ENCODE results near the gene TMEM69. TPM values are rescaled to one million over a fixed set of nuclear protein-coding genes. Genes with fewer than 3 reads are reported as not detected.
"Not testable (repeated sequence)": the region's sequence is repeated elsewhere in the genome, so short reads cannot be mapped to it uniquely, and the experiment has no call there.

Gene TMEM69
- total RNA-seq, 1 experiment from 2014 or later, result 19.1 TPM

DNA sequence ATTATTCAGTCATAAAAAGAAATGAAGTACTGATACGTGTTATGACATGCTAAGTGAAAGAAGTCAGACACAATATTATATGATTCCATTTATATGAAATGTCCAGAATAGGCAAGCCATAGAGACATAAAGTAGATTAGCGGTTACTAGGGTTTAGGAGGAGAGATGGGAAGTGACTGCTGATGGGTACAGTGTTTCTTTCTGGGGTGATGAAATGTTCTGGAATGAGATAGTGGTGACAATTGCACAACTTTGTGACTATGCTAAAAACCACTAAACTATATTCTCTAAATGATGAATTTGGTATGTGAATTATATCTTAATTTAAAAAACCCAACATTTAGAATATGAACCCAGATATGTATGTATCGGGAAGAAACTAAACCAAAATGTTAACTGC lies 34.8 kb downstream of the TMEM69 start:
- in situ Hi-C loops (cut with HindIII; ENCODE audit: low pct_unique_long_range_greater_than_20kb, low sequenced_read_pairs) (no loop called here), intact Hi-C loops (cut with micrococcal nuclease; ENCODE audit: unreplicated experiment) (no loop called here)
- H3K4me3 ChIP-seq (ENCODE audit: low read depth in 2 of 2, low read length in 2 of 2), result no peak overlapping the region
- no peaks in the 10 kb centered on the region for H3K27me3 ChIP-seq (ENCODE audit: control insufficient read depth, insufficient read depth, low read length)
- no peak for ATAC-seq
- H3K4me1 ChIP-seq (ENCODE audit: control insufficient read depth, insufficient read depth, low read length), result no peaks in the 10 kb centered on the region
- TF ChIP-seq TCF7L2 (IDR thresholded peaks at IDR 0.05; ENCODE audit: low read depth, low read length) (no peak), POLR2AphosphoS5 (IDR thresholded peaks at IDR 0.05; ENCODE audit: low read depth, low read length) (no peak), SIN3A (IDR thresholded peaks at IDR 0.05; ENCODE audit: borderline replicate concordance, insufficient read depth, low read depth, low read length) (no peak)
- TF ChIP-seq, protein P1, sequence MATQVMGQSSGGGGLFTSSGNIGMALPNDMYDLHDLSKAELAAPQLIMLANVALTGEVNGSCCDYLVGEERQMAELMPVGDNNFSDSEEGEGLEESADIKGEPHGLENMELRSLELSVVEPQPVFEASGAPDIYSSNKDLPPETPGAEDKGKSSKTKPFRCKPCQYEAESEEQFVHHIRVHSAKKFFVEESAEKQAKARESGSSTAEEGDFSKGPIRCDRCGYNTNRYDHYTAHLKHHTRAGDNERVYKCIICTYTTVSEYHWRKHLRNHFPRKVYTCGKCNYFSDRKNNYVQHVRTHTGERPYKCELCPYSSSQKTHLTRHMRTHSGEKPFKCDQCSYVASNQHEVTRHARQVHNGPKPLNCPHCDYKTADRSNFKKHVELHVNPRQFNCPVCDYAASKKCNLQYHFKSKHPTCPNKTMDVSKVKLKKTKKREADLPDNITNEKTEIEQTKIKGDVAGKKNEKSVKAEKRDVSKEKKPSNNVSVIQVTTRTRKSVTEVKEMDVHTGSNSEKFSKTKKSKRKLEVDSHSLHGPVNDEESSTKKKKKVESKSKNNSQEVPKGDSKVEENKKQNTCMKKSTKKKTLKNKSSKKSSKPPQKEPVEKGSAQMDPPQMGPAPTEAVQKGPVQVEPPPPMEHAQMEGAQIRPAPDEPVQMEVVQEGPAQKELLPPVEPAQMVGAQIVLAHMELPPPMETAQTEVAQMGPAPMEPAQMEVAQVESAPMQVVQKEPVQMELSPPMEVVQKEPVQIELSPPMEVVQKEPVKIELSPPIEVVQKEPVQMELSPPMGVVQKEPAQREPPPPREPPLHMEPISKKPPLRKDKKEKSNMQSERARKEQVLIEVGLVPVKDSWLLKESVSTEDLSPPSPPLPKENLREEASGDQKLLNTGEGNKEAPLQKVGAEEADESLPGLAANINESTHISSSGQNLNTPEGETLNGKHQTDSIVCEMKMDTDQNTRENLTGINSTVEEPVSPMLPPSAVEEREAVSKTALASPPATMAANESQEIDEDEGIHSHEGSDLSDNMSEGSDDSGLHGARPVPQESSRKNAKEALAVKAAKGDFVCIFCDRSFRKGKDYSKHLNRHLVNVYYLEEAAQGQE (IDR thresholded peaks at IDR 0.05; ENCODE audit: insufficient read depth in 1 of 2, low read depth in 2 of 2, low read length in 1 of 2), result no peak
- TF ChIP-seq, protein P2, sequence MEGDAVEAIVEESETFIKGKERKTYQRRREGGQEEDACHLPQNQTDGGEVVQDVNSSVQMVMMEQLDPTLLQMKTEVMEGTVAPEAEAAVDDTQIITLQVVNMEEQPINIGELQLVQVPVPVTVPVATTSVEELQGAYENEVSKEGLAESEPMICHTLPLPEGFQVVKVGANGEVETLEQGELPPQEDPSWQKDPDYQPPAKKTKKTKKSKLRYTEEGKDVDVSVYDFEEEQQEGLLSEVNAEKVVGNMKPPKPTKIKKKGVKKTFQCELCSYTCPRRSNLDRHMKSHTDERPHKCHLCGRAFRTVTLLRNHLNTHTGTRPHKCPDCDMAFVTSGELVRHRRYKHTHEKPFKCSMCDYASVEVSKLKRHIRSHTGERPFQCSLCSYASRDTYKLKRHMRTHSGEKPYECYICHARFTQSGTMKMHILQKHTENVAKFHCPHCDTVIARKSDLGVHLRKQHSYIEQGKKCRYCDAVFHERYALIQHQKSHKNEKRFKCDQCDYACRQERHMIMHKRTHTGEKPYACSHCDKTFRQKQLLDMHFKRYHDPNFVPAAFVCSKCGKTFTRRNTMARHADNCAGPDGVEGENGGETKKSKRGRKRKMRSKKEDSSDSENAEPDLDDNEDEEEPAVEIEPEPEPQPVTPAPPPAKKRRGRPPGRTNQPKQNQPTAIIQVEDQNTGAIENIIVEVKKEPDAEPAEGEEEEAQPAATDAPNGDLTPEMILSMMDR (IDR thresholded peaks at IDR 0.05), result no peak
- H3K9me3 ChIP-seq (ENCODE audit: control insufficient read depth, insufficient read depth, low read depth, low read length), result no peaks in the 10 kb centered on the region
- CTCF ChIA-PET, result no interaction called here
- POLR2A ChIA-PET, result no interaction called here
- no TSS peak for BruUV-seq (replicated peaks)
- H3K27ac ChIP-seq (ENCODE audit: low read length), result no peak overlapping the region
- no peak for DNase-seq (ENCODE audit: low read depth, low spot score)
- no peaks in the 10 kb centered on the region for H3K36me3 ChIP-seq (ENCODE audit: control insufficient read depth, insufficient read depth, low read length)

DNA sequence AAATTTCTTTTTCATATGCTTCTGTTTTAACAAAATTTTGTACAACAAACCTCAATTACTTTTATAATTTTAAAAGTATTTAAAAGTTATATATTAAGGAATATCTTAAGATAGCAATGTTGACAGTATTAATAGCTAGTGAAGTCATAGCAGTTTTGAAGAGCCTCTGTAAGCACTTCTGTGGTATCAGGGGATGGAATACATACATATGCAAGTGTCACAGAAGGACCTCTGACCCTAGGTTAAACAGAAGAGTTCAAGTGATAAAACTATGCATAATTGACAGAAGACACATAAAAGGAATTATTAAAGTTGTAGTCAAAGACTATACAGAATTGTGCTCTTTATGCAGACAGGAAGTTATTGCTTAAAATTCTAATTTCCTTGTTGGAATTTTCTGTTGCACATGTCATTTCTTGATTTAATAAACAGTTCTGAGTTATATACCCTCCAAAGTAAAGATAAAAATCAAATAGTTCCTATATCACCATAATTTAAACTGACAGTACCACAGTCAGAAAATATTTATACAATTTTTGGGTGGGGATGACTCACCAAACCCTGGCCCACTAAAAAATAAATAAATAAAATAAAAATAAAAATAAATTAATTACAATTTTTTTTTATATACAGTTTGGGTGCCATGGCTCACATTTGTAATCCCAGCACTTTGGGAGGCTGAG lies 35.4 kb downstream of the TMEM69 start:
- in situ Hi-C loops (cut with HindIII; ENCODE audit: low pct_unique_long_range_greater_than_20kb, low sequenced_read_pairs) (no loop called here), intact Hi-C loops (cut with micrococcal nuclease; ENCODE audit: unreplicated experiment) (no loop called here)
- no TSS peak for BruUV-seq (replicated peaks)
- Histone ChIP-seq H3K4me1 (ENCODE audit: control insufficient read depth, insufficient read depth, low read length) (no peaks in the 10 kb centered on the region), H3K4me3 (ENCODE audit: low read depth in 2 of 2, low read length in 2 of 2) (no peak overlapping the region), H3K9me3 (ENCODE audit: control insufficient read depth, insufficient read depth, low read depth, low read length) (no peaks in the 10 kb centered on the region), H3K27ac (ENCODE audit: low read length) (no peak overlapping the region), H3K36me3 (ENCODE audit: control insufficient read depth, insufficient read depth, low read length) (no peaks in the 10 kb centered on the region), H3K27me3 (ENCODE audit: control insufficient read depth, insufficient read depth, low read length) (no peaks in the 10 kb centered on the region)
- ChIA-PET POLR2A (interaction anchor here (0.7 kb wide), 1 partner anchor 138 kb away, joined by 3 read pairs; no protein-coding TSS in a partner anchor), CTCF (no interaction called here)
- DNase-seq (ENCODE audit: low read depth, low spot score), result no peak
- TF ChIP-seq, protein P1 (IDR thresholded peaks at IDR 0.05; ENCODE audit: insufficient read depth in 1 of 2, low read depth in 2 of 2, low read length in 1 of 2), result no peak
- TF ChIP-seq SIN3A (IDR thresholded peaks at IDR 0.05; ENCODE audit: borderline replicate concordance, insufficient read depth, low read depth, low read length), result no peak
- TF ChIP-seq, protein P2 (IDR thresholded peaks at IDR 0.05), result no peak
- TF ChIP-seq TCF7L2 (IDR thresholded peaks at IDR 0.05; ENCODE audit: low read depth, low read length), result no peak
- no peak for TF ChIP-seq POLR2AphosphoS5 (IDR thresholded peaks at IDR 0.05; ENCODE audit: low read depth, low read length)
- no peak for ATAC-seq

DNA sequence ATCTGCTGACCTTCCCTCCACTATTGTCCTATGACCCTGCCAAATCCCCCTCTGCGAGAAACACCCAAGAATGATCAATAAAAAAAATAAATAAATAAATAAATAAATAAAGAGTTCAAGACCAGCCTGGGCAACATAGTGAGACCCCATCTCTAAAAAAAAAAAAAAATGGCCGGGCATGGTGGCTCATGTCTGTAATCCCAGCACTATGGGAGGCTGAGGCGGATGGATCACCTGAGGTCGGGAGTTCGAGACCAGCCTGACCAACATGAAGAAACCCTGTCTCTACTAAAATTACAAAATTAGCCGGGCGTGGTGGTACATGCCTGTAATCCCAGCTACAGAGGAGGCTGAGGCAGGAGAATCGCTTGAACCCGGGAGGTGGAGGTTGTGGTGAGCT lies 38.0 kb downstream of the TMEM69 start:
- H3K4me1 ChIP-seq (ENCODE audit: control insufficient read depth, insufficient read depth, low read length); intact Hi-C loops (cut with micrococcal nuclease; ENCODE audit: unreplicated experiment); BruUV-seq (replicated peaks); H3K36me3 ChIP-seq (ENCODE audit: control insufficient read depth, insufficient read depth, low read length); in situ Hi-C loops (cut with HindIII; ENCODE audit: low pct_unique_long_range_greater_than_20kb, low sequenced_read_pairs); H3K4me3 ChIP-seq (ENCODE audit: low read depth in 2 of 2, low read length in 2 of 2); ATAC-seq; DNase-seq (ENCODE audit: low read depth, low spot score); CTCF ChIA-PET; H3K27me3 ChIP-seq (ENCODE audit: control insufficient read depth, insufficient read depth, low read length); H3K9me3 ChIP-seq (ENCODE audit: control insufficient read depth, insufficient read depth, low read depth, low read length); POLR2A ChIA-PET; H3K27ac ChIP-seq (ENCODE audit: low read length): not testable (repeated sequence)
